K562 (cell line): ENCODE results near the gene ECM1. TPM values are rescaled to one million over a fixed set of nuclear protein-coding genes. Genes with fewer than 3 reads are reported as not detected.
A peak's percentile ranks its signal among the peaks of the same experiment; 100 is the strongest.

Experiments
- CHD1 ChIP-seq: fragments of 200-600 bp; sonication (generic); IDR thresholded peaks from one replicate; pipeline ENCODE4 v1.6.1; 2012; ENCODE audit warnings: mild to moderate bottlenecking, moderate library complexity, low read length, inconsistent platforms
- CHD4 ChIP-seq: fragments of 200-600 bp; sonication (generic); IDR thresholded peaks from 3 replicates; pipeline ENCODE4 v1.6.1; 2012; ENCODE audit warnings: low read depth, mild to moderate bottlenecking, mixed read lengths, low read length, inconsistent platforms; ENCODE audit not compliant: insufficient read depth, insufficient replicate concordance, poor library complexity, severe bottlenecking
- CREM ChIP-seq: IDR thresholded peaks from 2 replicates; pipeline ENCODE4 v1.6.1; 2014; ENCODE audit warnings: antibody characterized with exemption, low read depth
- CTBP1 ChIP-seq: fragments of 450-650 bp; IDR thresholded peaks from 2 replicates; pipeline ENCODE4 v1.6.1; 2016; ENCODE audit warnings: borderline replicate concordance
- E2F3 ChIP-seq: fragments of 250-450 bp; sonication (Bioruptor Pico); IDR thresholded peaks from 2 replicates; pipeline ENCODE4 v1.4.0; 2020; ENCODE audit warnings: mild to moderate bottlenecking
- ESRRA ChIP-seq: fragments of 450-650 bp; IDR thresholded peaks from 2 replicates; pipeline ENCODE4 v1.6.1; 2014; ENCODE audit warnings: low read depth, mild to moderate bottlenecking, moderate library complexity, borderline replicate concordance
- FOXA3 ChIP-seq, 2 experiments: fragments of 450-650 bp in 1 of 2; sonication (generic) in 1 of 2; formaldehyde crosslinking; IDR thresholded peaks in 1 of 2; conservative IDR thresholded peaks in 1 of 2; 2 replicates each; pipeline versions ENCODE4 v1.4.0 to v1.8.0; 2020 to 2022; ENCODE audit warnings: mild to moderate bottlenecking in 2 of 2, missing genetic modification reagents in 1 of 2
- GABPA ChIP-seq: fragments of 200-800 bp; sonication (Bioruptor generic); conservative IDR thresholded peaks from 2 replicates; pipeline ENCODE4 v1.6.1; 2016; ENCODE audit warnings: low read depth, missing genetic modification characterization, missing compliant biosample characterization
- GABPB2 ChIP-seq: fragments of 250-450 bp; sonication (Bioruptor Pico); conservative IDR thresholded peaks from 2 replicates; pipeline ENCODE4 v1.5.1; 2021; ENCODE audit warnings: mild to moderate bottlenecking
- KAT7 ChIP-seq: sonication (generic); formaldehyde crosslinking; IDR thresholded peaks from 2 replicates; pipeline ENCODE4 v1.8.0; 2022; ENCODE audit warnings: missing genetic modification reagents, mild to moderate bottlenecking, borderline replicate concordance
- MAFF ChIP-seq: IDR thresholded peaks from 2 replicates; pipeline ENCODE4 v1.6.1; 2012; ENCODE audit warnings: low read length, improper control_type of control experiment
- NFIX ChIP-seq: fragments of 250-450 bp; sonication (Bioruptor Pico); IDR thresholded peaks from 2 replicates; pipeline ENCODE4 v1.4.0; 2020; ENCODE audit warnings: low read depth, mild to moderate bottlenecking, moderate library complexity
- RFX5 ChIP-seq: IDR thresholded peaks from 2 replicates; pipeline ENCODE4 v1.6.1; 2011; ENCODE audit warnings: low read depth, mild to moderate bottlenecking, improper control_type of control experiment, low read length
- SIN3B ChIP-seq: fragments of 450-650 bp; IDR thresholded peaks from 2 replicates; pipeline ENCODE4 v1.6.1; 2017; ENCODE audit warnings: low read depth, mild to moderate bottlenecking, moderate library complexity
- SNRNP70 ChIP-seq: fragments of 200-400 bp; formaldehyde crosslinking; optimal IDR thresholded peaks from 2 replicates; pipeline ENCODE3; 2017; ENCODE audit warnings: low read depth, low read length
- U2AF2 ChIP-seq: fragments of 200-400 bp; formaldehyde crosslinking; optimal IDR thresholded peaks from 2 replicates; pipeline ENCODE3; 2017; ENCODE audit warnings: low read depth, mild to moderate bottlenecking, low read length
- ZMIZ1 ChIP-seq, 2 experiments: fragments of 150-350 bp in 1 of 2; IDR thresholded peaks; 2 replicates each; pipeline ENCODE4 v1.6.1; 2012 to 2016; ENCODE audit warnings: low read depth in 2 of 2, low read length in 2 of 2, mild to moderate bottlenecking in 1 of 2, moderate library complexity in 1 of 2
- ZNF175 ChIP-seq: fragments of 200-800 bp; sonication (Bioruptor generic); IDR thresholded peaks from 2 replicates; pipeline ENCODE4 v1.6.1; 2016; ENCODE audit warnings: low read depth, mild to moderate bottlenecking, missing genetic modification characterization, missing compliant biosample characterization
- ZNF212 ChIP-seq: fragments of 450-650 bp; formaldehyde crosslinking; IDR thresholded peaks from 2 replicates; pipeline ENCODE4 v1.4.0; 2020; ENCODE audit warnings: mild to moderate bottlenecking
- ZNF24 ChIP-seq: fragments of 450-650 bp; IDR thresholded peaks from 2 replicates; pipeline ENCODE4 v1.6.1; 2016
- ZNF384 ChIP-seq: IDR thresholded peaks from 2 replicates; pipeline ENCODE4 v1.6.1; 2012; ENCODE audit warnings: low read depth, low read length, improper control_type of control experiment
- ZNF41 ChIP-seq: fragments of 250-450 bp; sonication (Bioruptor Pico); conservative IDR thresholded peaks from 2 replicates; pipeline ENCODE4 v1.4.0; 2020; ENCODE audit warnings: mild to moderate bottlenecking
- ZNF76 ChIP-seq: fragments of 250-450 bp; sonication (Bioruptor Pico); IDR thresholded peaks from 2 replicates; pipeline ENCODE4 v1.4.0; 2020; ENCODE audit warnings: mild to moderate bottlenecking, moderate library complexity, borderline replicate concordance
- ZNF764 ChIP-seq: fragments of 250-450 bp; sonication (Bioruptor Pico); IDR thresholded peaks from 2 replicates; pipeline ENCODE4 v1.4.0; 2020; ENCODE audit warnings: low read depth, mild to moderate bottlenecking, moderate library complexity
- ZNF77 ChIP-seq: fragments of 250-450 bp; sonication (Bioruptor Pico); IDR thresholded peaks from 2 replicates; pipeline ENCODE4 v1.5.0; 2020
- polyA plus RNA-seq, 8 experiments: library from polyadenylated mRNA; depleted of rRNA in 4 of 8; stranded (reverse) in 5 of 8; unstranded in 3 of 8; fragments of >200 nt; fragmentation: Nextera tagmentation in 2 of 8; fragmentation: Illumina TruSeq in 1 of 8; extraction: Ambion mirVana in 2 of 8; extraction: Trizol in 1 of 8; gene quantifications; 2 replicates each; pipeline versions ENCODE4 v1.2.1 to v1.2.3, GENCODE V29; 2011 to 2014; ENCODE audit warnings: inconsistent platforms in 1 of 8, missing spikeins in 1 of 8
- total RNA-seq, 7 experiments: library from RNA; depleted of rRNA in 6 of 7; stranded (reverse); fragments of >200 nt in 6 of 7; fragmentation: Illumina TruSeq in 2 of 7; extraction: Trizol in 2 of 7; gene quantifications; 2 replicates each; pipeline versions ENCODE4 v1.2.1 to v1.2.3, GENCODE V29; 2011 to 2021; ENCODE audit warnings: low replicate concordance in 1 of 7
- TF ChIP-seq, protein P1 (sequence below): IDR thresholded peaks from 3 replicates; pipeline ENCODE4 v1.6.1; 2011; ENCODE audit warnings: borderline replicate concordance, mild to moderate bottlenecking; ENCODE audit not compliant: insufficient read length, insufficient read depth

The ECM1 gene
- total and polyA plus RNA-seq, 9 of the 15 experiments (the other 6 are each of a cell fraction or from before 2014, with no cell fraction given): 6.6 to 52.2 (median 12.8) TPM

- TF ChIP-seq CHD1 (no peak), SIN3B (no peak), ZNF24 (no peak), RFX5 (no peak), ESRRA (no peak), ZNF384 (no peak), ZNF76 (no peak), U2AF2 (no peak), ZMIZ1 (IDR thresholded peaks at IDR 0.05; ENCODE audit: low read depth in 2 of 2, low read length in 2 of 2) (no peak), ZNF764 (CRISPR knock-in tag) (no peak), SNRNP70 (no peak), MAFF (no peak), CREM (peak; percentile 56), FOXA3 (CRISPR knock-in tag; conservative IDR thresholded peaks at IDR 0.05 in 1 of 2, IDR thresholded peaks at IDR 0.05 in 1 of 2) (peak; percentile 24 to 57; a peak in 3 of 4 replicates), GABPA (tag) (no peak), KAT7 (CRISPR knock-in tag) (no peak), CTBP1 (peak; percentile 55; the same call in 1 of the 2 replicates), E2F3 (CRISPR knock-in tag) (no peak), ZNF175 (CRISPR knock-in tag) (no peak), CHD4 (no peak), GABPB2 (no peak), ZNF212 (CRISPR knock-in tag) (no peak), ZNF41 (no peak), ZNF77 (CRISPR knock-in tag) (no peak), NFIX (no peak)
- TF ChIP-seq, protein P1, sequence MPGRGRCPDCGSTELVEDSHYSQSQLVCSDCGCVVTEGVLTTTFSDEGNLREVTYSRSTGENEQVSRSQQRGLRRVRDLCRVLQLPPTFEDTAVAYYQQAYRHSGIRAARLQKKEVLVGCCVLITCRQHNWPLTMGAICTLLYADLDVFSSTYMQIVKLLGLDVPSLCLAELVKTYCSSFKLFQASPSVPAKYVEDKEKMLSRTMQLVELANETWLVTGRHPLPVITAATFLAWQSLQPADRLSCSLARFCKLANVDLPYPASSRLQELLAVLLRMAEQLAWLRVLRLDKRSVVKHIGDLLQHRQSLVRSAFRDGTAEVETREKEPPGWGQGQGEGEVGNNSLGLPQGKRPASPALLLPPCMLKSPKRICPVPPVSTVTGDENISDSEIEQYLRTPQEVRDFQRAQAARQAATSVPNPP: no peak
Measured at GRCh38 chr1:150515328-150516049, 7.6 kb downstream of the ECM1 start, which contains the start of gene FALEC (continued).
